Activated gamma-delta T cell (primary cell): Measurements from ENCODE around the gene NKIRAS2.

ENCODE experiments used
- DNase-seq: peaks from one replicate; lab custom pipeline; 2025; lab: John Stamatoyannopoulos, UW

The NKIRAS2 gene

GRCh38 chr17:42055027-42055426 is 35.1 kb downstream of the NKIRAS2 start:
- DNase-seq, result no peak

GRCh38 chr17:42055496-42055895 is 35.6 kb downstream of the NKIRAS2 start:
- DNase-seq, result no peak

GRCh38 chr17:42056635-42057034 is 36.7 kb downstream of the NKIRAS2 start:
- DNase-seq, result no peak

- DNase-seq, result no peak
Observed at GRCh38 chr17:42058063-42058462, 38.2 kb downstream of the NKIRAS2 start.

GRCh38 chr17:42059815-42060214 is 39.9 kb downstream of the NKIRAS2 start:
- DNase-seq, result no peak

- no peak for DNase-seq
Observed at GRCh38 chr17:42060231-42060630, 40.3 kb downstream of the NKIRAS2 start.

GRCh38 chr17:42061646-42062487 is 42.0 kb downstream of the NKIRAS2 start:
- no peak for DNase-seq

GRCh38 chr17:42062681-42063080 is 42.8 kb downstream of the NKIRAS2 start:
- DNase-seq, result no peak

GRCh38 chr17:42065201-42065600 is 45.3 kb downstream of the NKIRAS2 start:
- DNase-seq, result no peak

- DNase-seq, result no peak
Observed at GRCh38 chr17:42067371-42068091, 47.6 kb downstream of the NKIRAS2 start.

GRCh38 chr17:42068979-42069378 is 49.1 kb downstream of the NKIRAS2 start:
- DNase-seq, result no peak

- no peak for DNase-seq
Observed at GRCh38 chr17:42071810-42072209, 51.9 kb downstream of the NKIRAS2 start.

- DNase-seq, result no peak
Observed at GRCh38 chr17:42072323-42073187, 52.7 kb downstream of the NKIRAS2 start.
